Measurements from ENCODE around the gene CTSO. TPM values are rescaled to one million over a fixed set of nuclear protein-coding genes. Genes with fewer than 3 reads are reported as not detected.

The CTSO gene
- total and polyA plus RNA-seq, 2 experiments from 2014 or later = 0.44 to 0.83 TPM

DNA sequence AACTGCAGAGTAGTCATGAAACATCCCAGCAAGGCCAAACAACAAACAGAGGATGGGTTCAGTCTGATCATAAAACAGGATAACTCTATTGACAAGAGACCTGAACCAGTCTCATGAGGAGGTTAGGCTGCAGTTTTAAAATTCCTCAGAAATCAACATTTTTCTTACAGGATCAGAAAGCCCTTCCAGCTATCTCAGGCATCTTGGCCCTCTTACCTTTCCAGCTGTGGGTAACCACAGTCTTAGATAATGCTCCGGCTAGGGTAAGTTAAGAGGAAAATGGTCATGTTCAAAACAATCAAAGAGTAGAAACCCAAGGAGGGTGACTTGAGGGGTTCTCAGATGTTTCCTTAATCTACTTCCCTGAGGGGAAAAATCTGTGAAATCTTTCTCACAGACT lies 5.1 kb downstream of the CTSO start:
- no peak overlapping the region for H3K4me2 ChIP-seq
- H3K79me2 ChIP-seq (replicated peaks; ENCODE audit: insufficient read depth) = no peaks in the 10 kb centered on the region
- Mint-ChIP-seq H3K27ac (no peak overlapping the region), H3K4me1 (no peaks in the 10 kb centered on the region), H3K27me3 (ENCODE audit: insufficient read depth, low read depth, poor library complexity) (no peaks in the 10 kb centered on the region), H3K4me3 (no peak overlapping the region), H3K36me3 (ENCODE audit: low read depth) (no peaks in the 10 kb centered on the region), H3K9me3 (no peaks in the 10 kb centered on the region)
- H4K20me1 ChIP-seq (replicated peaks; ENCODE audit: insufficient read depth) = no peaks in the 10 kb centered on the region
- H3K36me3 ChIP-seq (ENCODE audit: insufficient read depth) = no peaks in the 10 kb centered on the region
- H2AFZ ChIP-seq = no peak overlapping the region
- H3K9me2 ChIP-seq (ENCODE audit: insufficient read depth) = no peaks in the 10 kb centered on the region
- H3K4me1 ChIP-seq (ENCODE audit: insufficient read depth) = no peaks in the 10 kb centered on the region
- TF ChIP-seq NANOG (IDR thresholded peaks at IDR 0.05; ENCODE audit: borderline replicate concordance) = no peak
- TF ChIP-seq EZH2phosphoT487 (IDR thresholded peaks at IDR 0.05; ENCODE audit: unreplicated experiment) = no peak
- no peak for TF ChIP-seq ZNF331 (CRISPR knock-in tag; IDR thresholded peaks at IDR 0.05; ENCODE audit: low read depth)
- TF ChIP-seq, protein P1, sequence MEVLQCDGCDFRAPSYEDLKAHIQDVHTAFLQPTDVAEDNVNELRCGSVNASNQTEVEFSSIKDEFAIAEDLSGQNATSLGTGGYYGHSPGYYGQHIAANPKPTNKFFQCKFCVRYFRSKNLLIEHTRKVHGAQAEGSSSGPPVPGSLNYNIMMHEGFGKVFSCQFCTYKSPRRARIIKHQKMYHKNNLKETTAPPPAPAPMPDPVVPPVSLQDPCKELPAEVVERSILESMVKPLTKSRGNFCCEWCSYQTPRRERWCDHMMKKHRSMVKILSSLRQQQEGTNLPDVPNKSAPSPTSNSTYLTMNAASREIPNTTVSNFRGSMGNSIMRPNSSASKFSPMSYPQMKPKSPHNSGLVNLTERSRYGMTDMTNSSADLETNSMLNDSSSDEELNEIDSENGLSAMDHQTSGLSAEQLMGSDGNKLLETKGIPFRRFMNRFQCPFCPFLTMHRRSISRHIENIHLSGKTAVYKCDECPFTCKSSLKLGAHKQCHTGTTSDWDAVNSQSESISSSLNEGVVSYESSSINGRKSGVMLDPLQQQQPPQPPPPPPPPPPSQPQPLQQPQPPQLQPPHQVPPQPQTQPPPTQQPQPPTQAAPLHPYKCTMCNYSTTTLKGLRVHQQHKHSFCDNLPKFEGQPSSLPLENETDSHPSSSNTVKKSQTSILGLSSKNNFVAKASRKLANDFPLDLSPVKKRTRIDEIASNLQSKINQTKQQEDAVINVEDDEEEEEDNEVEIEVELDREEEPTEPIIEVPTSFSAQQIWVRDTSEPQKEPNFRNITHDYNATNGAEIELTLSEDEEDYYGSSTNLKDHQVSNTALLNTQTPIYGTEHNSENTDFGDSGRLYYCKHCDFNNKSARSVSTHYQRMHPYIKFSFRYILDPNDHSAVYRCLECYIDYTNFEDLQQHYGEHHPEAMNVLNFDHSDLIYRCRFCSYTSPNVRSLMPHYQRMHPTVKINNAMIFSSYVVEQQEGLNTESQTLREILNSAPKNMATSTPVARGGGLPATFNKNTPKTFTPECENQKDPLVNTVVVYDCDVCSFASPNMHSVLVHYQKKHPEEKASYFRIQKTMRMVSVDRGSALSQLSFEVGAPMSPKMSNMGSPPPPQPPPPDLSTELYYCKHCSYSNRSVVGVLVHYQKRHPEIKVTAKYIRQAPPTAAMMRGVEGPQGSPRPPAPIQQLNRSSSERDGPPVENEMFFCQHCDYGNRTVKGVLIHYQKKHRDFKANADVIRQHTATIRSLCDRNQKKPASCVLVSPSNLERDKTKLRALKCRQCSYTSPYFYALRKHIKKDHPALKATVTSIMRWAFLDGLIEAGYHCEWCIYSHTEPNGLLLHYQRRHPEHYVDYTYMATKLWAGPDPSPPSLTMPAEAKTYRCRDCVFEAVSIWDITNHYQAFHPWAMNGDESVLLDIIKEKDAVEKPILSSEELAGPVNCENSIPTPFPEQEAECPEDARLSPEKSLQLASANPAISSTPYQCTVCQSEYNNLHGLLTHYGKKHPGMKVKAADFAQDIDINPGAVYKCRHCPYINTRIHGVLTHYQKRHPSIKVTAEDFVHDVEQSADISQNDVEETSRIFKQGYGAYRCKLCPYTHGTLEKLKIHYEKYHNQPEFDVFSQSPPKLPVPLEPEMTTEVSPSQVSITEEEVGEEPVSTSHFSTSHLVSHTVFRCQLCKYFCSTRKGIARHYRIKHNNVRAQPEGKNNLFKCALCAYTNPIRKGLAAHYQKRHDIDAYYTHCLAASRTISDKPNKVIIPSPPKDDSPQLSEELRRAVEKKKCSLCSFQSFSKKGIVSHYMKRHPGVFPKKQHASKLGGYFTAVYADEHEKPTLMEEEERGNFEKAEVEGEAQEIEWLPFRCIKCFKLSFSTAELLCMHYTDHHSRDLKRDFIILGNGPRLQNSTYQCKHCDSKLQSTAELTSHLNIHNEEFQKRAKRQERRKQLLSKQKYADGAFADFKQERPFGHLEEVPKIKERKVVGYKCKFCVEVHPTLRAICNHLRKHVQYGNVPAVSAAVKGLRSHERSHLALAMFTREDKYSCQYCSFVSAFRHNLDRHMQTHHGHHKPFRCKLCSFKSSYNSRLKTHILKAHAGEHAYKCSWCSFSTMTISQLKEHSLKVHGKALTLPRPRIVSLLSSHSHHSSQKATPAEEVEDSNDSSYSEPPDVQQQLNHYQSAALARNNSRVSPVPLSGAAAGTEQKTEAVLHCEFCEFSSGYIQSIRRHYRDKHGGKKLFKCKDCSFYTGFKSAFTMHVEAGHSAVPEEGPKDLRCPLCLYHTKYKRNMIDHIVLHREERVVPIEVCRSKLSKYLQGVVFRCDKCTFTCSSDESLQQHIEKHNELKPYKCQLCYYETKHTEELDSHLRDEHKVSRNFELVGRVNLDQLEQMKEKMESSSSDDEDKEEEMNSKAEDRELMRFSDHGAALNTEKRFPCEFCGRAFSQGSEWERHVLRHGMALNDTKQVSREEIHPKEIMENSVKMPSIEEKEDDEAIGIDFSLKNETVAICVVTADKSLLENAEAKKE (CRISPR knock-in tag; IDR thresholded peaks at IDR 0.05) = no peak
- no peak for TF ChIP-seq ZNF114 (CRISPR knock-in tag; IDR thresholded peaks at IDR 0.05)
- no peak overlapping the region for H3K4me3 ChIP-seq
- ATAC-seq (no peak), DNase-seq (ENCODE audit: low spot score) (no peak)
- no peak overlapping the region for H3K27ac ChIP-seq (ENCODE audit: low read depth)
- no peaks in the 10 kb centered on the region for H3F3A ChIP-seq (replicated peaks; ENCODE audit: low read depth)
- no peaks in the 10 kb centered on the region for H3K27me3 ChIP-seq (ENCODE audit: insufficient read depth)

DNA sequence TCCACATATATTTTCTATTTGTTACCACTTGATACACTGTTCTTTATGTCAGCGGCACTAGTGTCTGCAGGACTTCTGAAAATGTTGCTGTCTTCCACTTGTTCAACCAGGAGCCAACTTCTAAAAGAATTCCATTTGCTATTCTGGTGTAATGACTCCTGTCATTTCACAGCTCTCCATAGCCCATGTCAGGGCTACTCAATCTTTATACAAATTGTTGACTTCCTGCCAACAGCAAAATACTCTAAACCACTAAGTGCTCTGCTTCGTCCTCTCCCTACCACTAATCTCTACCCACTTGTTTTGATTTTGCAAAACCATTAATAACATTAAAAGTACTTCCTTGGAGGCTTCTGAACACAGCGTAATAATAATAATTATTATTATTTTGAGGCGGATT lies 7.2 kb downstream of the CTSO start:
- Mint-ChIP-seq H3K36me3 (ENCODE audit: low read depth) (no peaks in the 10 kb centered on the region), H3K4me1 (no peaks in the 10 kb centered on the region), H3K27ac (no peak overlapping the region), H3K4me3 (no peak overlapping the region), H3K27me3 (ENCODE audit: insufficient read depth, low read depth, poor library complexity) (no peaks in the 10 kb centered on the region), H3K9me3 (no peaks in the 10 kb centered on the region)
- no peaks in the 10 kb centered on the region for H3K36me3 ChIP-seq (ENCODE audit: insufficient read depth)
- ATAC-seq (no peak), DNase-seq (ENCODE audit: low spot score) (no peak)
- H3F3A ChIP-seq (replicated peaks; ENCODE audit: low read depth) = no peaks in the 10 kb centered on the region
- TF ChIP-seq ZNF114 (CRISPR knock-in tag; IDR thresholded peaks at IDR 0.05) = no peak
- no peaks in the 10 kb centered on the region for H4K20me1 ChIP-seq (replicated peaks; ENCODE audit: insufficient read depth)
- H3K4me2 ChIP-seq = no peak overlapping the region
- no peak overlapping the region for H3K27ac ChIP-seq (ENCODE audit: low read depth)
- no peak overlapping the region for H3K4me3 ChIP-seq
- H3K79me2 ChIP-seq (replicated peaks; ENCODE audit: insufficient read depth) = no peaks in the 10 kb centered on the region
- no peaks in the 10 kb centered on the region for H3K4me1 ChIP-seq (ENCODE audit: insufficient read depth)
- no peaks in the 10 kb centered on the region for H3K27me3 ChIP-seq (ENCODE audit: insufficient read depth)
- H3K9me2 ChIP-seq (ENCODE audit: insufficient read depth) = no peaks in the 10 kb centered on the region
- no peak overlapping the region for H2AFZ ChIP-seq

All from GM23338 (cell line).